Measurements from ENCODE around the gene CAMK2A.

DNA sequence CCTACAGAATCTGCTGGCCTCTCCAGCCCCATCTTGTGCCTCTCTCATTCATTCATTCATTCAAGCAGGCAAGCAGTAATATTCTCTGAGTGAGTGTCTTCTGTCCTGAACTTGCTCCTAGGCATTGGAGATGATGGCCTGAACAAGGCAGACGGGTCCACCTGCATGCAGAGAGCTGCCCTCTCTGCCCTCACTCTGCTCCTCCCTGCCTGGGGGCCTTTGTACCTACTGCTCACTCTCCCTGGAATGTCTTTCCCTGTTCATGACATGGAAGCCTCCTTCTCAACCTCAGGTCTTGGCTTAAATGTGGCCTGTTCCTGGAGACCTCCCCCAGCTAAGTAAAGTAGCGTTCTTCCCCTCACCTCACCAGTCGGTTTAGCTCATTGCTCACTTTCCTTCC lies 116.4 kb downstream of the CAMK2A start:
- TF ChIP-seq POLR2AphosphoS5 (IDR thresholded peaks at IDR 0.05; ENCODE audit: low read depth, low read length) (no peak), POLR2A (IDR thresholded peaks at IDR 0.05; ENCODE audit: low read depth, low read length) (no peak)

Measured in GM12892 (cell line).